PC-9 (cell line): Measurements from ENCODE around the gene KPNA4.

Experiments used
- EZH2 ChIP-seq: fragments of 200-600 bp; sonication (generic); IDR thresholded peaks from 2 replicates; pipeline ENCODE4 v1.8.0; 2017; ENCODE audit warnings: antibody characterized with exemption, low read depth
- TF ChIP-seq, protein P1 (sequence below): fragments of 200-600 bp; sonication (generic); conservative IDR thresholded peaks from 2 replicates; pipeline ENCODE4 v1.6.1; 2017; ENCODE audit warnings: mixed run types, antibody characterized with exemption, mild to moderate bottlenecking, moderate library complexity

DNA sequence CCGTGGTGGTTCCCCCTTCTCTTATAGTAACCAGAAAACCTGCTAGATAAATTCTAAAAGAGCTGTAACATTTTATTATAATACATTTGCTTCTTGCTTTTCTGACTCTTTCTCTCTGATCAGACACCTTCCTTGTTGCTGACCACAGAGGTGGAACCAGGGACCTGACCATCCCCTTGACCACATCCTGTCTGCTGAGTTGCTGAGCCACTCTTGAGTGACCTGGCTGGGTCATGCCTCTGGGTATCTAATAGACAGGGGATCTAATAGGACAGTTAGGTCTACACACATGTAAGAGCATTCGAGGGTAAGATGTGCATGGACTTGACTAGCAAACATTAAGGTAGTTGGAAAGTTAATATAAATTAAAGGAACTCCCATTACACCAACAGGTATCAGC lies 93.0 kb downstream of the KPNA4 start:
- TF ChIP-seq, protein P1, sequence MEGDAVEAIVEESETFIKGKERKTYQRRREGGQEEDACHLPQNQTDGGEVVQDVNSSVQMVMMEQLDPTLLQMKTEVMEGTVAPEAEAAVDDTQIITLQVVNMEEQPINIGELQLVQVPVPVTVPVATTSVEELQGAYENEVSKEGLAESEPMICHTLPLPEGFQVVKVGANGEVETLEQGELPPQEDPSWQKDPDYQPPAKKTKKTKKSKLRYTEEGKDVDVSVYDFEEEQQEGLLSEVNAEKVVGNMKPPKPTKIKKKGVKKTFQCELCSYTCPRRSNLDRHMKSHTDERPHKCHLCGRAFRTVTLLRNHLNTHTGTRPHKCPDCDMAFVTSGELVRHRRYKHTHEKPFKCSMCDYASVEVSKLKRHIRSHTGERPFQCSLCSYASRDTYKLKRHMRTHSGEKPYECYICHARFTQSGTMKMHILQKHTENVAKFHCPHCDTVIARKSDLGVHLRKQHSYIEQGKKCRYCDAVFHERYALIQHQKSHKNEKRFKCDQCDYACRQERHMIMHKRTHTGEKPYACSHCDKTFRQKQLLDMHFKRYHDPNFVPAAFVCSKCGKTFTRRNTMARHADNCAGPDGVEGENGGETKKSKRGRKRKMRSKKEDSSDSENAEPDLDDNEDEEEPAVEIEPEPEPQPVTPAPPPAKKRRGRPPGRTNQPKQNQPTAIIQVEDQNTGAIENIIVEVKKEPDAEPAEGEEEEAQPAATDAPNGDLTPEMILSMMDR: no peak
- TF ChIP-seq EZH2: no peak
